Left colon (tissue), 2 donors: ENCODE results near the gene MATR3. TPM values are rescaled to one million over a fixed set of nuclear protein-coding genes. Genes with fewer than 3 reads are reported as not detected.
"Not testable (repeated sequence)": the region's sequence is repeated elsewhere in the genome, so short reads cannot be mapped to it uniquely, and the experiment has no call there.

Experiments used
- ATAC-seq: fragments of 200-7000 bp; cut with Tn5 transposase; one replicate; pipeline ENCODE4 v1.9.1; 2020; ENCODE audit warnings: mild to moderate bottlenecking, moderate library complexity
- DNase-seq, 2 donors: peaks; one replicate each; pipeline ENCODE4 v3.0.0-alpha.2; 2020
- intact Hi-C, 2 donors: fragments of 100-400 bp; cut with DNase I in 1 of 2; cut with micrococcal nuclease in 1 of 2; formaldehyde crosslinking; loops; one replicate each; pipeline versions ENCODE4 v1.11.2 to v1.14.0; 2022; cut with DNase I, micrococcal nuclease
- total RNA-seq, 2 donors: library from RNA; stranded (reverse); fragmentation: NEBNext Ultra II Directional; extraction: Animal tissue kit (Norgen Biotek cat#: 25700); gene quantifications; one replicate each; pipeline ENCODE4 v1.2.1, GENCODE V29; 2021
- donor health status: DM: no; HTN: no; CAD: no.
- donor health status: DM: yes; HTN: yes; CAD: no.

The MATR3 gene
- total RNA-seq, 2 donors from 2014 or later, result 98.4 to 106 TPM

GRCh38 chr5:139294374-139295165, 1.0 kb downstream of the MATR3 start:
- intact Hi-C loops, result no loop called here
- peak; percentile 78 to 85 for DNase-seq
- ATAC-seq, result peak; percentile 51

GRCh38 chr5:139295346-139296057, 2.0 kb downstream of the MATR3 start:
- no peak for DNase-seq

GRCh38 chr5:139296198-139296597, 2.7 kb downstream of the MATR3 start:
- intact Hi-C loops, result no loop called here
- DNase-seq (no peak), ATAC-seq (no peak)

More at GRCh38 chr5:139295346-139296057, 2.0 kb downstream of the MATR3 start:
- intact Hi-C loops, result no loop called here
- ATAC-seq, result no peak

- intact Hi-C loops, result no loop called here
- DNase-seq (no peak), ATAC-seq (no peak)
Observed at GRCh38 chr5:139296862-139297326, 3.4 kb downstream of the MATR3 start.

- intact Hi-C loops, result no loop called here
- ATAC-seq (no peak), DNase-seq (no peak)
Observed at GRCh38 chr5:139297439-139298133, 4.0 kb downstream of the MATR3 start.

GRCh38 chr5:139298242-139298641, 4.7 kb downstream of the MATR3 start:
- intact Hi-C loops, result no loop called here
- ATAC-seq (no peak), DNase-seq (no peak)

- intact Hi-C loops, result no loop called here
- DNase-seq, result no peak
Observed at GRCh38 chr5:139299486-139299885, 5.9 kb downstream of the MATR3 start.

GRCh38 chr5:139301808-139302499, 8.4 kb downstream of the MATR3 start:
- intact Hi-C loops, result no loop called here
- DNase-seq (no peak), ATAC-seq (no peak)

More at GRCh38 chr5:139299486-139299885, 5.9 kb downstream of the MATR3 start:
- no peak for ATAC-seq

GRCh38 chr5:139304391-139305324, 11.1 kb downstream of the MATR3 start:
- intact Hi-C loops, result no loop called here
- ATAC-seq (no peak), DNase-seq (no peak)

- intact Hi-C loops, result no loop called here
- ATAC-seq, result no peak
- DNase-seq, result no peak
Observed at GRCh38 chr5:139306197-139306596, 12.7 kb downstream of the MATR3 start.

- ATAC-seq (no peak), DNase-seq (no peak)
- intact Hi-C loops, result no loop called here
Observed at GRCh38 chr5:139306628-139307379, 13.3 kb downstream of the MATR3 start.

- DNase-seq (no peak), ATAC-seq (no peak)
- intact Hi-C loops, result no loop called here
Observed at GRCh38 chr5:139308797-139309196, 15.3 kb downstream of the MATR3 start.

- DNase-seq, result not testable (repeated sequence)
- peak; percentile 64 for ATAC-seq
Observed at GRCh38 chr5:139310715-139311186, 17.2 kb downstream of the MATR3 start.

GRCh38 chr5:139312075-139312474, 18.5 kb downstream of the MATR3 start:
- ATAC-seq, result no peak
- intact Hi-C loops, result no loop called here

More at GRCh38 chr5:139310715-139311186, 17.2 kb downstream of the MATR3 start:
- intact Hi-C loops, result not testable (repeated sequence)

GRCh38 chr5:139314276-139314675, 20.7 kb downstream of the MATR3 start:
- intact Hi-C loops, result no loop called here
- no peak for DNase-seq
- ATAC-seq, result no peak

More at GRCh38 chr5:139312075-139312474, 18.5 kb downstream of the MATR3 start:
- DNase-seq, result no peak

- ATAC-seq (no peak), DNase-seq (no peak)
- intact Hi-C loops, result no loop called here
Observed at GRCh38 chr5:139315056-139315615, 21.6 kb downstream of the MATR3 start.

- ATAC-seq (no peak), DNase-seq (no peak)
- intact Hi-C loops, result no loop called here
Observed at GRCh38 chr5:139335811-139336210, 42.3 kb downstream of the MATR3 start.
